Activated T-helper 1 cell treated with anti-CD3 and anti-CD28 coated beads, Interleukin-12 subunit alpha, Interleukin-12 subunit beta, Interleukin-2, Interleukin-4 antibody, amounts not matched to agents 30 ng/mL and 10 ng/mL and 1 ng/mL, durations not matched to agents 14 hours and 24 hours and 36 hours (primary cell): Measurements from ENCODE around the gene SULF2. TPM values are rescaled to one million over a fixed set of nuclear protein-coding genes. Genes with fewer than 3 reads are reported as not detected.
A peak's percentile ranks its signal among the peaks of the same experiment; 100 is the strongest.
"Not testable (repeated sequence)": the region's sequence is repeated elsewhere in the genome, so short reads cannot be mapped to it uniquely, and the experiment has no call there.

Experiments
- DNase-seq: peaks from one replicate; pipeline ENCODE4 v3.0.0; 2021; ENCODE audit warnings: low spot score
- H3K27ac Mint-ChIP-seq: one replicate; pipeline ENCODE4 v1.8.0; 2021; ENCODE audit warnings: mild to moderate bottlenecking, mixed read lengths
- H3K27me3 Mint-ChIP-seq: one replicate; pipeline ENCODE4 v1.8.0; 2022; ENCODE audit warnings: mild to moderate bottlenecking, moderate library complexity, mixed read lengths; ENCODE audit not compliant: insufficient read depth
- H3K36me3 Mint-ChIP-seq: one replicate; pipeline ENCODE4 v1.8.0; 2021; ENCODE audit warnings: low read depth, mixed read lengths
- H3K4me1 Mint-ChIP-seq: one replicate; pipeline ENCODE4 v1.8.0; 2021; ENCODE audit warnings: low read depth, mixed read lengths
- H3K4me3 Mint-ChIP-seq: one replicate; pipeline ENCODE4 v1.8.0; 2021; ENCODE audit warnings: mild to moderate bottlenecking, moderate library complexity, mixed read lengths
- H3K9me3 Mint-ChIP-seq: one replicate; pipeline ENCODE4 v1.8.0; 2021; ENCODE audit warnings: mixed read lengths
- intact Hi-C: fragments of 100-400 bp; cut with micrococcal nuclease; formaldehyde crosslinking; loops from one replicate; pipeline ENCODE4 v1.15.1; 2024
- total RNA-seq: library from RNA; stranded (reverse); gene quantifications from 2 replicates; pipeline ENCODE4 v1.2.3, GENCODE V29; 2022

The SULF2 gene
- total RNA-seq, result 0.52 and 0.66 TPM in 2 replicates

GRCh38 chr20:47785311-47785853, at the start of gene SULF2:
Gene SULF2 (minus strand): TSS chr20:47785481. CDS start chr20:47757363, 28,118 bp downstream.
- no peaks in the 10 kb centered on the region for H3K36me3 Mint-ChIP-seq
- intact Hi-C loops, result no loop called here
- H3K4me1 Mint-ChIP-seq, result peaks cover 11% of the 10 kb centered on the region
- no peaks in the 10 kb centered on the region for H3K9me3 Mint-ChIP-seq
- peak within 1 kb of the TSS; percentile 56 for H3K4me3 Mint-ChIP-seq
- no peak for DNase-seq
- H3K27ac Mint-ChIP-seq, result no peak within 1 kb of the TSS
- H3K27me3 Mint-ChIP-seq, result peaks cover 51% of the 10 kb centered on the region

- H3K27me3 Mint-ChIP-seq, H3K36me3 Mint-ChIP-seq, DNase-seq, H3K4me1 Mint-ChIP-seq, H3K9me3 Mint-ChIP-seq, intact Hi-C loops, H3K27ac Mint-ChIP-seq, H3K4me3 Mint-ChIP-seq: not testable (repeated sequence)
These were observed 46.4 kb upstream of the SULF2 start for GRCh38 chr20:47831675-47832074.

- intact Hi-C loops, H3K9me3 Mint-ChIP-seq, H3K4me3 Mint-ChIP-seq, H3K27me3 Mint-ChIP-seq, H3K36me3 Mint-ChIP-seq, DNase-seq, H3K4me1 Mint-ChIP-seq, H3K27ac Mint-ChIP-seq: not testable (repeated sequence)
These were observed 41.4 kb upstream of the SULF2 start for GRCh38 chr20:47826716-47827115.

GRCh38 chr20:47826006-47826405, 40.7 kb upstream of the SULF2 start:
- H3K27me3 Mint-ChIP-seq, H3K4me1 Mint-ChIP-seq, H3K27ac Mint-ChIP-seq, intact Hi-C loops, H3K36me3 Mint-ChIP-seq, H3K4me3 Mint-ChIP-seq, DNase-seq, H3K9me3 Mint-ChIP-seq: not testable (repeated sequence)

DNA sequence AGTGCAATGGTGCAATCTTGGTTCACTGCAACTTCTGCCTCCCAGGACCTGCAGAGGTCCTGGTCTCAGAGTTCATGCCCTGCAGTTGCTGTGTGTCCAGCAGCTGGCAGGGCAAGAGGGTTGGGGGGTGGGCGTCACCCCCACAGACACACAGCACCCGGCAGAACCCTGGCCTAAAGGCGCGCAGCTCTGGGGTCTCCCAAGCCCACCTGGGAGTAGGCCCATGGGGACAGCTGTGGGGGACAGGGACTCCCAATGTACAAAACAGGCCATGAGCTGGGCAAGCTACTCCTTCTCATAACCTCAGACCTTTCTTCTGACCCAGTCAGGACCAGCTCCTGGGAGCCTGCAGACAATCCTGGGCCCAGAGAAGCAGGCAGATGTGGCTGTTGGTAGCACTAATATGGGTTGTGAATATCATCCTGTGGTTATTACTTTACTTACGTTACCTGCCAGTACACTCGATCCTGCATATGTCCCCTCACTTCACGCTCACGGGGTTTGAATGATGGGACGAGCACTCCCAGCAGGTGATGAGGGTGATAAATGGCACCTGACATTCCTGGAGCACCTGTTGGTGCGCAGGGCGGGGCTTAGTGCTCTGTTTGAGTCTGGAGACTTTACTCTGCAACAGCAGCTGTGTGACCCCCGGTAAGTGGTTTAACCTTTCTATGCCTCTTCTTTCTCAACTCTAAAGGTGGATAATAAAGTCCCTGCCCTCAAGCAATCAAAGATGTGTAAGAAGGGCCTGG, 39.9 kb upstream of the SULF2 start:
- H3K27ac Mint-ChIP-seq, result no peak overlapping the region
- intact Hi-C loops, result no loop called here
- no peaks in the 10 kb centered on the region for H3K4me1 Mint-ChIP-seq
- no peaks in the 10 kb centered on the region for H3K9me3 Mint-ChIP-seq
- no peaks in the 10 kb centered on the region for H3K36me3 Mint-ChIP-seq
- no peak overlapping the region for H3K4me3 Mint-ChIP-seq
- peaks cover 2% of the 10 kb centered on the region for H3K27me3 Mint-ChIP-seq
- no peak for DNase-seq

DNA sequence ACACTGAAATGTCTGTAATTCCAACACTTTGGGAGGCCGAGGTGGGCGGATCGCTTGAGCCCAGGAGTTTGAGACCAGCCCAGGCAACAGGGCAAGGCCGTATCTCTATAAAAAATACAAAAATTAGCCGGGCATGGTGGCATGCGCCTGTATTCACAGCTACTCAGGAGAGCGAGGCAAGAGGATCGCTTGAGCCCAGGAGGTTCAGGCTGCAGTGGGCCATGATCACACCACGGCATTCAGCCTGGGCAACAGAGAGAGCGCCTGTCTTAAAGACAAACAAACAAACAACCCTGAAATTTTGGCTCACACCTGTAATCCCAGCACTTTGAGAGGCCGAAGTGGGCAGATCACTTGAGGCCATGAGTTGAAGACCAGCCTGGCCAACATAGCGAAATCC, 38.7 kb upstream of the SULF2 start:
- DNase-seq, H3K4me3 Mint-ChIP-seq, H3K9me3 Mint-ChIP-seq, intact Hi-C loops, H3K27ac Mint-ChIP-seq, H3K36me3 Mint-ChIP-seq, H3K4me1 Mint-ChIP-seq, H3K27me3 Mint-ChIP-seq: not testable (repeated sequence)

- DNase-seq, result no peak
- intact Hi-C loops, result no loop called here
- no peaks in the 10 kb centered on the region for H3K9me3 Mint-ChIP-seq
- no peak overlapping the region for H3K27ac Mint-ChIP-seq
- H3K4me1 Mint-ChIP-seq, result no peaks in the 10 kb centered on the region
- no peaks in the 10 kb centered on the region for H3K36me3 Mint-ChIP-seq
- peaks cover 5% of the 10 kb centered on the region for H3K27me3 Mint-ChIP-seq
- H3K4me3 Mint-ChIP-seq, result no peak overlapping the region
These were observed 36.3 kb upstream of the SULF2 start for GRCh38 chr20:47821481-47822100.

DNA sequence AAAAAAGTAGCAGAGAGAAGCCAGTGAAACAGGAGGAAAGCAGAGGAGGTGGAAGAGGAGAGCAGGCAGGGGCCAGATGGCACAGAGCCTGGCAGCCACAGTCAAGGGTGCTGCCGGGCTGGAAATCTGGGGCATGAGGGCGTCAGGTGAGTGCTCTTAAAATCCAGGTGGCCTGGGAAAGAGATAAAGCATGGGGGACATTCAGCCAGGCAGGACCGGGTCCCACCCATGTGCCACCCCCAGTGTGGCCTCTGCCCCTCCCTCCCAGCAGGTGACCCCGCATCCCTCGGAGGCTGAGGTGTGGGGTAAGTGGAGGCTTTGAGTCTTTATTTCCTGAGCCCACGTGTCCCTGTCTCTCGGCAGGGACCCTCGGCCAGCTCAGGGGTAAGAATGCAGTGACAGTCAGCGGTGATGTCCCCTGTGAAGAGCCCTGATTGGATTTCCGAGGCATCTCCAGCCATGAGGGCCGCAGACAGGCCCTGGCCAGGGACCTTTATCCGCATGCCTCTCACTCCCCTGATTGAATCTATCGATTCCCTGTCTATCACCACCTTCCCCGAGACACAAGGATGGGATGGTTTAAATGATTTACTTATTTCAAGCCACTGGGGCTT, 33.8 kb upstream of the SULF2 start:
- Mint-ChIP-seq H3K4me3 (no peak overlapping the region), H3K27ac (no peak overlapping the region), H3K4me1 (no peaks in the 10 kb centered on the region), H3K27me3 (peaks cover 5% of the 10 kb centered on the region), H3K36me3 (no peaks in the 10 kb centered on the region), H3K9me3 (no peaks in the 10 kb centered on the region)
- no peak for DNase-seq
- intact Hi-C loops, result no loop called here

- Mint-ChIP-seq H3K27me3 (peaks cover 6% of the 10 kb centered on the region), H3K36me3 (no peaks in the 10 kb centered on the region), H3K4me1 (no peaks in the 10 kb centered on the region), H3K9me3 (no peaks in the 10 kb centered on the region), H3K4me3 (no peak overlapping the region), H3K27ac (no peak overlapping the region)
- intact Hi-C loops, result no loop called here
- DNase-seq, result no peak
These were observed 33.2 kb upstream of the SULF2 start for GRCh38 chr20:47818466-47818865.

DNA sequence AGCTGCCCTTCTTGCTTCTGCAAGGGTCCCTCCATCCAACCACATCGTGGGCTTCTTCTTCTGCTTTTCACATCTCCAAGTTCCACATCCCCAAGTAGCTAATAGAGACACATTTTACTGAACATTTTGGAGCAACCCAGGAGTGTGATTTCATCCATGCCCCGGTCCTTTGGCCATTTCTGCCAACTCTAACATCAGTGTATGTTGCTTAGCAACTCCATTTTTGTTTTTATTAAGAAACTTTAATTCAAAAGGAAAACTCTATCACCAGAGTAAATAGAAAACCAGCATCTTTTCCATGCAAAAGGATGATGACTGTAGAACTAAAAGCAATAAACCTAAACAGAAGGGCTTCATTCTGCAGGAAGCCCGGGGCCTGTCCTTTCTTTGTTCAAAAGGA, 32.7 kb upstream of the SULF2 start:
- DNase-seq, result no peak
- H3K4me1 Mint-ChIP-seq, result no peaks in the 10 kb centered on the region
- no peak overlapping the region for H3K4me3 Mint-ChIP-seq
- H3K9me3 Mint-ChIP-seq, result no peaks in the 10 kb centered on the region
- intact Hi-C loops, result no loop called here
- H3K27me3 Mint-ChIP-seq, result peaks cover 10% of the 10 kb centered on the region
- no peak overlapping the region for H3K27ac Mint-ChIP-seq
- no peaks in the 10 kb centered on the region for H3K36me3 Mint-ChIP-seq

DNA sequence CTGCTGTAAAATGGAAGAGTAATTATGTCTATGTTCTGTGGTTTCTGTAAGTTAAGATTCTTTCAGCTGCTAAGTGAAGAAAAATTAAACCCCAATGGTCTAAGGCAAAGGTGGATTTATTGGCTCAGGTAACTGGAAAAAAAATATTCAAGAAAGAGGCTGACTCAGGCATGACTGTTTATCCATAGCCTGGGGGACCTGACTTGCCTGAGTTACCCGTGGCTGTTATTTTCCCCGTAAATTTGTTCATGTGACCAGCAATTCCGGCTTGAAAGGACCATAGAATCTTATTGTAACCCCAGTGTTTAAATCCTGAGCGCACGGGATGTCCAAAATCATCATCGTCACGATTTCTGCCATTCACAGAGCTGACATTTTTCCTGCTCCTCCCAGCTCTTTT, 32.3 kb upstream of the SULF2 start:
- H3K4me3 Mint-ChIP-seq, result no peak overlapping the region
- H3K27me3 Mint-ChIP-seq, result peaks cover 11% of the 10 kb centered on the region
- H3K4me1 Mint-ChIP-seq, result no peaks in the 10 kb centered on the region
- DNase-seq, result no peak
- H3K36me3 Mint-ChIP-seq, result no peaks in the 10 kb centered on the region
- no peaks in the 10 kb centered on the region for H3K9me3 Mint-ChIP-seq
- intact Hi-C loops, result no loop called here
- no peak overlapping the region for H3K27ac Mint-ChIP-seq

DNA sequence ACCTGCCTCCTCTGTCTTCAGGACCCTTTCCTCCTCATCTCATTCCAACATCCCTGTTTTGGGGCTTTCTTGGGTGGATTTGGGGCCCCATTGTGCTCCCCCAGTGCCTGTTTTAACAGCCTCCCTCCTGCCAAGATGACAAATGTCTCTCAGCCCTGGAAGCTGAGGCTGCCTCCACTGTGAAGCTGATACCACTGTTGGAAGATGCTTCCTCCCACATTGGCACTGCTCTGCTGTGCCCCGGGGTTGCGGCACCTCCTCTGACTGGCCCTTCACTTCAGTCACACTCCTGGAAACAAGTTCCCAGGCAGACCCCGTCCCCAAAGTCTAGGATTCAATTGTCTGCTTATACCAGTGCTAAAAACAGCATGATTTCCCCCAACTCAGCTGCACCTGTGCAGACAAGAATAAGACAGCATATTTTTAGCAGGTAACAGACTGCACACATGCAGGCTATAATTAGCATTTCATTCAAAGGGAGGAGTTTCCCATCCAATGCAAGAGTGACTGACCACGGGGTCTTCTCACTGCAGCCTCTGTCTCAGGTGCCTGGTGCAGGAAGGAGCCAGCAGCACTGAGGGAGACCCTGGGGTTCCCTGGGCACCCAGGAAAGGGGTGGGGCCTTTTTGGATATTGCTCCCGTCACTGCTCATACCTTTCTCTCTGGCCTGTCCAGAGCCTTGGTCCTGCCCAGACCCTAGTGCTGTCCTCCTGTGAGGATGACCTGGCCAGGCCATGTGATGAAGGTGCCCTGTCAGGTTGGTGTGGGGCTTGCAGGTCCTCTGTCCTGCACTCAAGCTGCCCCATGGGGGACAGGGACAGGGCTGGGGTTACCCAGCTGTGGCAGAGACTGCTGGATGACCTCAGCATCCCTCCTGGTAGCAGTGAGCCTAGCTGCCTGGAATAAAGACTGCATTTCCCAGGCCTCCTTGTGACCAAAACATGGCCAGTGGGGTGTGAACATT, 31.5 kb upstream of the SULF2 start:
- Mint-ChIP-seq H3K9me3 (no peaks in the 10 kb centered on the region), H3K4me3 (no peak overlapping the region), H3K27ac (no peak overlapping the region), H3K4me1 (no peaks in the 10 kb centered on the region), H3K27me3 (peaks cover 16% of the 10 kb centered on the region), H3K36me3 (no peaks in the 10 kb centered on the region)
- intact Hi-C loops, result no loop called here
- DNase-seq, result no peak
